HG02763 (cell line): ENCODE data around the gene MR1.

Experiments used
- ATAC-seq: cut with Tn5 transposase; IDR thresholded peaks from one replicate; pipeline ENCODE4 v1.9.1; 2021; ENCODE audit warnings: mild to moderate bottlenecking, moderate library complexity; ENCODE audit not compliant: unreplicated experiment

The MR1 gene

DNA sequence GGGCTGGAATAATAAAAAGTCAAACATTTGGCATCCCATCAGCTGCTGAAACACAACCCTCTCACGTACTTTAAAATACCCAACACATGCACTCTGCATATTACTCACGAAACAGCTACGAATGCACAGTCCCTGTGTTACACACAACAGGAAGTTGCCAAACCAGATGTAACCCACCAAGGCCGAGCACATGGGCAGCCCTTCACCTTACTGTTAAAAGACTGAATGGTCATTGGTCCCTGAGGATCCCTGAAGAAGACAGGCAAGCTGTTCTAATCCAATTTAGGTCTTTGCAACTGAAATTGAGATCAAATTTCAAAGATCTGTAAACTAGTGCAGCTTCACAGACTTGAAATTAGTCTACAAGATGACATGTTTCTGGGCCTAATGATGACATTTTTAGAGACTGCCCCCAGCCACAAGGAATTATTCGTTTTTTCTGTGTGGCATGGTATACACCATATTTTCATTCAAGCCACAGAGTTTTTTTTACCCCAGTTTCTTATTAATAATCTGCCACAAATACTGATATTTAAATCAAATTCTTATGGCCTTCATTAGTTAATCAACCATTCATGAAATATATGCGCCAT is 29.1 kb downstream of the MR1 start:
- ATAC-seq, result peak; percentile 51

DNA sequence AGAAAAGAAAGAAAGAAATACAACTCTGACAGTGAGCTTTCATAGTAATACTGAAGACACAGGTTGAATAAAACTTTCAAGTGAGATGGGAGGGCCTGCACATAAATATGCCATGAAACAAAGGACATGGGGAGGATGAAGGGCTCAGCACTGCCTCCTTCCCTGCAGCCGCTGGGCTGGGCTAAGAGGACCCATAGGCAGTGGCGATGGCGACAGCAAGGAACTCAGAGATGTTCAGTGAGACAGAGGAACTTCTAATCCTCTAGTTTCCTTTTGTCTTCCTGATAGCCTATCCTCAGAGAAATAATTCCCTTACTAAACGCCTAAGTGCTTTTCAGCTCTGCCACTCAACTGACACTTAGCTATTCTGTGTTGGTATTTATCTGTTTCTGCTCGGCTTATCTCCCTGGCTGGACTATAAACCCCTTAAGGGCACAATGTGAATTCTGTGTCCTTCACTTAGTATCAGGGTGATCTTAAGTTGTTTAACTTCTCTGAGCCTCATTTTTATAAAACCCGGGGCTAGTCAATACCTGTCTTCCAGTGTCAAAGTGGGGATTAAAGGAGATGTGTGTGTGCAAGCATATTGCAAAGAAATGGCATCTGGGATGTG is 30.3 kb downstream of the MR1 start:
- no peak for ATAC-seq

- no peak for ATAC-seq
These were observed 30.9 kb downstream of the MR1 start for GRCh38 chr1:181064702-181065101.

GRCh38 chr1:181073638-181074037 is 39.9 kb downstream of the MR1 start:
- ATAC-seq, result no peak

GRCh38 chr1:181075766-181076350 is 42.1 kb downstream of the MR1 start:
- ATAC-seq, result no peak

GRCh38 chr1:181076852-181077251 is 43.1 kb downstream of the MR1 start:
- no peak for ATAC-seq

GRCh38 chr1:181077576-181078242 is 43.9 kb downstream of the MR1 start:
- ATAC-seq, result no peak

DNA sequence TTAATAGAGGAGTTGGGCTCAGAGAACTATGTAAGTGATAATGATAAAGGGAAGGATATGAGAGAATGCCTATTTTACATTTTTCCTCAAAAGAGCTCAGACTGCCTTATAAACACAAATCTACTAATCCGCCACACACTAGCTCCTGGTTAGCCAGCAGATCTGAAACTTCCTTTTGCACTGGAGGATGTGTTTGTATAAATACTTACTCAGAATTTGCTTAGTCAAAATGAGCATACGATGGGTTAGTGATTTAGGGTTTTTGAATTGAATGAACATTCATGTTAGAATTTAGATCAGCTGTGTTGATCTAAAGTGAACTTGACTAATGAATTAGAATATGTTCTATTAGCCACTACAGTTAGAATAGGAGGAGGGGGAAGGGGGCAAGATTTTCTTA is 45.6 kb downstream of the MR1 start:
- no peak for ATAC-seq

- no peak for ATAC-seq
These were observed 46.1 kb downstream of the MR1 start for GRCh38 chr1:181079920-181080319.

DNA sequence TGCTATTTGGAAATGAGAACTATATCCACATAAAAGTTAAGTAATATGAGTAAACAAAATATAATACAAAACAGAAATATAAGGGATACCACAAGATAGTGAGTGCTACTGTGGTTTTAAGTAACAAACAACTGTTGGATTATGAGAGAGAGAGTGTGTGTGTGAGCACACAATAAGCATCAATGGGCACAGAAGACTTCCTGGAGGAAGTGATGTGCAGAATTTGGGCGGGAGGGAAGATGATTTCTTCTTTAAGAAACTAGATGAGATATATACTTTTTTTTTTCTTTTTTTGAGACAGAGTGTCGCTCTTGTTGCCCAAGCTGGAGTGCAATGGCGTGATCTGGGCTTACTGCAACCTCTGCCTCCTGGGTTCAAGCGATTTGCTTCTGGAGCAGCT is 46.8 kb downstream of the MR1 start:
- no peak for ATAC-seq

DNA sequence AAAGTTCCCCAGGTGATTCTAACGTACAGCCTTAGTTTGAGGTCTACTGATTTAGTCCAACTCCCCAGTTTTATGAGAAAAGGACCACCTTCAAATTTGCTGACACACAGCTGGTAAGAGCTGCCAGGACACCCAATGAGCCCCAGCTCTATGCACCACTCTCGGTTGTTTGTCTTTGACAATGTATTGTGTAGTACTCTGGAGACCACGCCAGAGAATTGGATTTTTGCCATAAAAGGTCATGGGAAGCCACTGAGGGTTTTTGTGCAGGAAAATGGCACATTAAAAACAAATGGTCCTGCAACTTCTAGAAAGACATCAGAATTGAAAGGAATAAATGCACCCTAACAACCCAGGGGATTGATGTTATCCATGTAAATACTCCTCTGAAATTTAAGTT is 47.6 kb downstream of the MR1 start:
- ATAC-seq, result no peak

DNA sequence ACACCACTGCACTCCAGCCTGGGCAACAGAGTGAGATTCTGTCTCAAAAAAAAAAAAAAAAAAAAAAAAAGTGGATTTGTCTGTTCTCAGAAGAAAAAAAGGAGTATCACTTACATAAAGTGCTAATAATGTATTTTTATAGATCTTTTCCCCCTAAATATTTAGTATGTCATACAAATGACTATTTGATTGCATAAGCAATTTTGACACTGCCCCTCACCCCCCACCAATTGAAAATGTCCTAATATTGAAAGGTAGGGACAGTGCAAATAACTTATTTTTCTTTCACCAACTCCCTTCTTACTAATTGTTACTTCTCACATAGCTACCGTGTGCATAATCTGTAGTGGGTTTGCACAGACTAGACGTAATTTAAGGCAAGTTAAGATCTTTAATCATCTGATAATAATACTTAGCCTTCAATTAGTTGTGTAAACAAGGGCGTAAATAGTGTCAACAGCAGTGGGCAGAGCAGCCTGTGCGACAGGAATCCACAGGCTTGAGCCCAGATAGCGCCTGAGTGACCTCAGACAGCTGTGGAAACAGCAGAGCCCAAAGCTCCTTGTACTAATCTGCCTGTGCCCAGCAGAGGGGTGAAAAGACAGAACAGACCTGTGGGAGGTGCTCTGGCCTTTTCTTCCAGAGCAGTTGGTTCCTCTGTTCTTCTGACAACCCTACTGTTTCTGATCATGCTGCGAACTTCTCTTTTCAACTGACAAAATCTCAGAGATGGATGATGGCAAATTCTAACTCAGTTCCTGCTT is 50.2 kb downstream of the MR1 start:
- ATAC-seq, result peak; percentile 27

DNA sequence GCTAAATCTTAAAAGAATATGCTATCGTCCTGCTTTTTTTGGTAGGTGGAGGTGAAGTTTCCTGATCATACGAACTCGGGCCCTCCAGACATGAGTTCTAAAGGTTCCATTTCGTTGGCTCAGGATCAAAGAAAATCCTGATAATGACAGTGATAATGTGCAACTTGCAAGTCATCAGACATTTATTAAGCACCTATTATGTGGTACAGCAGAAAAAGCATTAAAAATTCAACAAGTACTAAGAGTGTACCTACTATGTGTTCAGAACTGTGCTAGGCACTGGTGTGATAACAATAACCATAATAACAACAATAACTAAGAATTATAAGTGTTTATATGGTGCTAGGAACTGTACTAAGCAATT is 50.8 kb downstream of the MR1 start:
- no peak for ATAC-seq

DNA sequence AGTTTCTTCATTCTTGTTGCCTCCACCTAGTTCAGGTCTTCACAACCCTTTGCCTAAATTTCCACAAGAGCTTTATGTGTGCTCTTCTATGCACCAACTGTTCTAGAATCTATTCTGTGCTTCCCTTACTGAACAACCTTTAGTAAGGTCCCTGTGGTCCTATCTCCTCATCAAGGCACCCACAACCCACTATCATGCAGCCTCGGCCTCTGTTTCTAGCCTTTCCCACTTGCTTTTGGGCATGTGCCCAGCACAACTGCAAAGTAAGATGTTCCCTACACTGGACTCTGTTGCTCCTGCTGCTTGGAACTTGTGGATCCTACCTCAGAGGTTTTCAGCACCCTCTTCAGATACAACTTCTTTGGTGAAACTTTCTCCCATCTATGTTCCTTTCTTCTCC is 52.3 kb downstream of the MR1 start:
- no peak for ATAC-seq

DNA sequence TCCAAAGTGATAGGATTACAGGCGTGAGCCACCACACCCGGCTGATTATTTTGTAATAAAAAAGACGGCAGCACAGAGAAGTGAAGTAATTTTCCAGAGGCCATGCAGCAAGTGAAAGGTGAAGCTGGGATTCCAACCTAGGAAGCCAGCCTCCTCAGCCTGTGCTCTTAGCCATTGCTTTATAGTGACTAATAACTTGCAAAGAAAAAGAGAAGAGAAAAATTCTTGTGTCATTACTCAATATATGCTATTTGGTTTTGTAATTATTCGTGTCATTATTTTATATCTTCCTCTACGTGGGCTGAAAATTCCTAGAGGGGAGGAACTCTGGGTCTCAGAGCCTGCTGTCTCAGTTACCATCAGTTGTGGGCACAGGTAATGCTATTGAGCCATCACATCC is 53.1 kb downstream of the MR1 start:
- ATAC-seq, result no peak

DNA sequence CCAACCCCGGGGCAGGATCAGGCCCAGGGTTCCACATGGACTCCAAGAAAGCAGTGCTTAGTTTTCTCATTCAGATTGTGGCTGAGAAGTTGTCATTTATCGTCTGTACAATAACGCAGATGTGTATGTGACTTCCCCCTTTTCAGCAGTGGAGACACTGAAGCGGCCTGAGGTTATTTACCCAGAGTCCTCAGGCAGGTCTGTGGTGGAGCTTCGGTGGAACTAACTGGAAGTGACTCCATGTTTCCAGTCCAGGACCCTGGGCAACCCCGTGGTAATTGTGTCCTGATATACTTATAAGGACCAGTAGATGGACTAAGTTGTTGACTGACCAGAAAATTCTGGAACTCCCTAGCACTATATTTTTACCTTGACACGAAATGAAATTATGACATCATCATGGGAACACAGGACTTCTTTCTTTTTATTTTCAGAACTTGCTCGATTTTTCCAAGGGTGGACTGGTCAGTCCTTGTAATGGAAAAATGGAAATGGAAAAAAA is 53.7 kb downstream of the MR1 start:
- ATAC-seq, result no peak

DNA sequence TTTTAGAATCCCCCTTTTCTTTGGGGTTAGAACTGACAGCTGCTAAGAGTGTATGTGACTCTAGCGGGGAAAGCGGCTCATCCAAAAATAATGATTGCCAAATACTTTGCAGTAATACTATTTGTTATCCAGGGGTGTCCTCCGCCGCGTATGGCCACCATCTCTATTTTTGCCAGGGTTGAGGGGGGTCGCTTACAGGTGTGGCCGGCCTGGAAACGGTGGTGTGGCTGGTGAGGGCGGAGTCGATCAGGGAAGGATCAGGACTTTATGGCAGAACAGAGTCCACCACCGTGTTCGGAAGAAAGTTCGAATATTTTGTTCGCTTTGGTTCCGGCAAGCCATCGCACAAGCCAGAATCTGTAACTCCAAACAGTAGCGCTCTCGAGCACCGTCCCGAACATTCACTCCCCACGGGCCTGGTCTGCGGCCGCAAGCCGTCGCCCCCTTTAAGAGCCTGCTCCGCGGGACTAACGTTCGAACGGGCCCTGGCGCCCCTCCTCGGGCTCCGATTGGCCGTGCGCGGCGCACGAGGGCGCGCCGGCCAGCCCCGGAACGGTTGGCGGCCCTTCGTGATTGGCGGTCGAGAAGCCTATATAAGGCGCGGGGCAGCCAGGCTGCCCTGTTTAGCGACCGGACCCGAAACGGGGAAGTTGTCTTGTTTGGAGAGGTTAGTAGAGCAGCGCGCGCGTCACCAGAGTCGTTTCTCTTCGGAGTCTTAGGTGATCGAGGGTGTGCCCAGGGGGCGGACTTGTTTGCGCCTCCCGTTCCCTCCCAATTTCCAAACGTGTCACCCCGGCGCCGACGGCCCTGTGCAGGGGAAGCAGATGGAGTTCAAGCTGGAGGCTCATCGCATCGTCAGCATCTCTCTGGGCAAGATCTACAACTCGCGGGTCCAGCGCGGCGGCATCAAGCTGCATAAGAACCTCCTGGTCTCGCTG is 54.6 kb downstream of the MR1 start, which contains the start of gene IER5:
Gene IER5, plus strand, starts transcription at position 622 of the 938 bp plus-strand sequence. Its CDS starts 203 bp downstream, at position 825.
- peak; percentile 70 for ATAC-seq

DNA sequence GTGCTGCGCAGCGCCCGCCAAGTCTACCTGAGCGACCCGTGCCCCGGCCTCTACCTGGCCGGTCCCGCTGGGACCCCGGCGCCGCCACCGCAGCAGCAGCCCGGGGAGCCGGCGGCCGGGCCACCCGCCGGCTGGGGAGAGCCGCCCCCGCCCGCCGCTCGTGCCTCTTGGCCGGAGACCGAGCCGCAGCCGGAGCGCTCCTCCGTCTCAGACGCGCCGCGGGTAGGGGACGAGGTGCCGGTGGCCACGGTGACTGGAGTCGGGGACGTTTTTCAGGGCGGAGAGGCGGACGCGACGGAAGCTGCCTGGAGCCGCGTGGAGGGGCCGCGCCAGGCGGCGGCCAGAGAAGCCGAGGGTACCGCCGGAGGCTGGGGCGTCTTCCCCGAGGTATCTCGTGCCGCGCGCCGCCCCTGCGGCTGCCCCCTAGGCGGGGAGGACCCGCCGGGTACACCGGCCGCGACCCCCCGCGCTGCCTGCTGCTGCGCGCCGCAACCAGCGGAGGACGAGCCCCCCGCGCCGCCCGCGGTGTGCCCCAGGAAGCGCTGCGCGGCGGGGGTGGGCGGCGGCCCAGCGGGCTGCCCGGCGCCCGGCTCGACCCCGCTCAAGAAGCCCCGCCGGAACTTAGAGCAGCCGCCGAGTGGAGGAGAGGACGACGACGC is 55.4 kb downstream of the MR1 start:
- ATAC-seq, result peak; percentile 5

DNA sequence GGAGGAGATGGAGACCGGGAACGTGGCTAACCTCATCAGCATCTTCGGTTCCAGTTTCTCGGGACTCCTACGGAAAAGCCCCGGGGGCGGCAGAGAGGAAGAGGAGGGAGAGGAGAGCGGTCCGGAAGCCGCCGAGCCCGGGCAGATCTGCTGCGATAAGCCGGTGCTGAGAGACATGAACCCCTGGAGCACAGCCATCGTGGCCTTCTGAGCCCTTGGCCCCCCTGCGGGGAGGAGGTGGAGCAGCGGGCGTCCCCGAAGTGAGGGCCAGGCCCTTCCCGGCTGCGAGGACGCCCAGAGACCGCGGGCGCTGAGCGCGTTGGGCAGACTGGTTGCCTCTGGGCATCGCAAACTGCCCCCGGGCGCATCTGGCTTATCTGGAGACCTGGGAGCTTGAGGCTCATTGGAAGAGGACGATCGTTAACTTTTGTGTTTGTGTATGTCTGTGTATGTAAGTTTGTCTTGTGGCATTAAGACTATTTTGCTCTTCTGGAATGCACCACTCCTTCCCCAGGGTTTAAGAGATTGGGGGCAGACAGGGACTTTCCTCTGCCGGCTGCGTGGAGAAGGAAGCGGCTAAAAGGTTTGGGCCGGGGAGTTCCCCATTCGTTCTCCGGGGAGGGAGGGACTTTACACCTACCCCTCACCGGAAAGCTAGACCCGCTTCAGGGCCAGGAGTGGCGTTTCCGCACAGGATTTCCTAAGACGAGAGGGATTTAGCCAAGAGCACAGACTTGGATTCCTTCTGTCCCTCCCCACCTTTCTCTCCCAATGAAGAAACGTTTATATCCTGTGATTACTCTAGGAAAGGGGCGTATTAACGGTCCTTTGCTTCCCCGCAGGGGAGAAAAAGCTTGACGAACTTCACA is 56.1 kb downstream of the MR1 start:
- peak; percentile 28 for ATAC-seq
